ENCODE results near the gene SAMM50. TPM values are rescaled to one million over a fixed set of nuclear protein-coding genes. Genes with fewer than 3 reads are reported as not detected.

Gene SAMM50
- total RNA-seq, 6 donors from 2014 or later, result 17.8 to 34.7 (median 25.0) TPM

- Histone ChIP-seq H3K27ac (peak overlapping the region in 1 of 4 donors; percentile 85), H3K27me3 (no peaks in the 10 kb centered on the region), H3K9me3 (no peaks in the 10 kb centered on the region), H3K4me1 (peaks cover 27 to 38% (median 28%) of the 10 kb centered on the region in 4 donors), H3K4me3 (peak overlapping the region in 3 of 4 donors; percentile 87 to 98 (median 93)), H3K36me3 (no peaks in the 10 kb centered on the region)
- ATAC-seq (ENCODE audit: low FRiP score in 2 of 2) (no peak), DNase-seq (no peak)
- TF ChIP-seq CTCF (IDR thresholded peaks at IDR 0.05) (no peak), POLR2A (IDR thresholded peaks at IDR 0.05) (no peak)
- WGBS, 2 donors, result 38 to 39% methylated on average over 7 of the region's 7 CpGs
Observed at GRCh38 chr22:43953988-43954785, 1.1 kb upstream of the SAMM50 start.

- ATAC-seq (ENCODE audit: low FRiP score in 2 of 2) (no peak), DNase-seq (no peak)
- H3K4me3 ChIP-seq, result peak overlapping the region; percentile 81 to 98 (median 90)
- WGBS, 2 donors, result 36 to 38% methylated on average over 17 of the region's 17 CpGs
- H3K36me3 ChIP-seq, result no peaks in the 10 kb centered on the region
- H3K9me3 ChIP-seq, result no peaks in the 10 kb centered on the region
- TF ChIP-seq CTCF (IDR thresholded peaks at IDR 0.05) (no peak), POLR2AphosphoS5 (IDR thresholded peaks at IDR 0.05) (no peak), POLR2A (IDR thresholded peaks at IDR 0.05) (no peak), EP300 (IDR thresholded peaks at IDR 0.05) (no peak)
- peaks cover 27 to 38% (median 28%) of the 10 kb centered on the region in 4 donors for H3K4me1 ChIP-seq
- no peaks in the 10 kb centered on the region for H3K27me3 ChIP-seq
- peak overlapping the region; percentile 81 to 91 (median 84) for H3K27ac ChIP-seq
Observed at GRCh38 chr22:43955883-43956782, 891 bp downstream of the SAMM50 start.

GRCh38 chr22:43956805-43957463 lies 1.7 kb downstream of the SAMM50 start:
- ATAC-seq (ENCODE audit: low FRiP score in 2 of 2) (no peak), DNase-seq (no peak)
- TF ChIP-seq POLR2A (IDR thresholded peaks at IDR 0.05) (no peak), POLR2AphosphoS5 (IDR thresholded peaks at IDR 0.05) (no peak), CTCF (IDR thresholded peaks at IDR 0.05) (no peak), EP300 (IDR thresholded peaks at IDR 0.05) (no peak)
- Histone ChIP-seq H3K36me3 (no peaks in the 10 kb centered on the region), H3K4me3 (no peak overlapping the region), H3K27ac (no peak overlapping the region), H3K9me3 (no peaks in the 10 kb centered on the region), H3K4me1 (peaks cover 27 to 38% (median 28%) of the 10 kb centered on the region in 4 donors), H3K27me3 (no peaks in the 10 kb centered on the region)
- 58 to 75% methylated on average over 9 of the region's 9 CpGs for WGBS, 2 donors

- Histone ChIP-seq H3K27me3 (no peaks in the 10 kb centered on the region), H3K4me3 (no peak overlapping the region), H3K4me1 (peaks cover 27 to 38% (median 28%) of the 10 kb centered on the region in 4 donors), H3K27ac (no peak overlapping the region), H3K36me3 (no peaks in the 10 kb centered on the region), H3K9me3 (no peaks in the 10 kb centered on the region)
- DNase-seq, result no peak
- no peak for ATAC-seq (ENCODE audit: low FRiP score in 2 of 2)
- 94 to 95% methylated on average over 10 to 11 of the region's 11 CpGs for WGBS, 2 donors
- TF ChIP-seq EP300 (IDR thresholded peaks at IDR 0.05) (no peak), POLR2AphosphoS5 (IDR thresholded peaks at IDR 0.05) (no peak), CTCF (IDR thresholded peaks at IDR 0.05) (no peak), POLR2A (IDR thresholded peaks at IDR 0.05) (no peak)
Observed at GRCh38 chr22:43957871-43958270, 2.6 kb downstream of the SAMM50 start.
